HepG2 (cell line): ENCODE data around the gene MYO3B. TPM values are rescaled to one million over a fixed set of nuclear protein-coding genes. Genes with fewer than 3 reads are reported as not detected.

Experiments
- ARNTL ChIP-seq: sonication (generic); formaldehyde crosslinking; IDR thresholded peaks from 2 replicates; pipeline ENCODE4 v1.4.0; 2020; ENCODE audit warnings: mild to moderate bottlenecking, missing genetic modification reagents
- CBX2 ChIP-seq, 2 experiments: fragments of 200-600 bp in 1 of 2; sonication (generic); formaldehyde crosslinking in 1 of 2; IDR thresholded peaks; 2 replicates each; pipeline versions ENCODE4 v1.7.0 to v1.8.1; 2018 to 2022; ENCODE audit warnings: low read depth in 2 of 2, low read length in 1 of 2, mild to moderate bottlenecking in 1 of 2, missing genetic modification reagents in 1 of 2
- DNMT3B ChIP-seq: conservative IDR thresholded peaks from 2 replicates; pipeline ENCODE4 v1.6.1; 2016; ENCODE audit warnings: missing biosample characterization, control low read depth
- EED ChIP-seq: sonication (generic); formaldehyde crosslinking; IDR thresholded peaks from 2 replicates; pipeline ENCODE4 v1.5.0; 2020; ENCODE audit warnings: mild to moderate bottlenecking, missing genetic modification reagents
- HMG20B ChIP-seq: conservative IDR thresholded peaks from 2 replicates; pipeline ENCODE4 v1.6.1; 2016; ENCODE audit warnings: missing genetic modification reagents, missing compliant biosample characterization
- MIXL1 ChIP-seq: IDR thresholded peaks from 2 replicates; pipeline ENCODE4 v1.6.1; 2016
- MTA1 ChIP-seq: sonication (generic); formaldehyde crosslinking; IDR thresholded peaks from 2 replicates; pipeline ENCODE4 v1.4.0; 2020; ENCODE audit warnings: missing genetic modification reagents, mild to moderate bottlenecking, borderline replicate concordance
- NFYC ChIP-seq: IDR thresholded peaks from 2 replicates; pipeline ENCODE4 v1.6.1; 2016; ENCODE audit warnings: missing genetic modification reagents, missing compliant biosample characterization
- SMC3 ChIP-seq: IDR thresholded peaks from 2 replicates; pipeline ENCODE4 v1.6.1; 2011; ENCODE audit warnings: low read length, improper control_type of control experiment
- SOX13 ChIP-seq, 3 experiments: fragments of 450-650 bp in 1 of 3; sonication (generic) in 1 of 3; formaldehyde crosslinking in 1 of 3; IDR thresholded peaks in 2 of 3; conservative IDR thresholded peaks in 1 of 3; 2 replicates each; pipeline versions ENCODE4 v1.5.0 to v1.6.1; 2016 to 2020; ENCODE audit warnings: antibody characterized with exemption in 1 of 3, mild to moderate bottlenecking in 1 of 3, missing compliant biosample characterization in 1 of 3, missing genetic modification reagents in 1 of 3, moderate library complexity in 1 of 3
- ZKSCAN8 ChIP-seq: IDR thresholded peaks from 2 replicates; pipeline ENCODE4 v1.6.1; 2016; ENCODE audit warnings: borderline replicate concordance, missing genetic modification reagents, missing compliant biosample characterization
- ZNF329 ChIP-seq: sonication (generic); formaldehyde crosslinking; IDR thresholded peaks from 2 replicates; pipeline ENCODE4 v1.9.0; 2021; ENCODE audit warnings: low read depth, mild to moderate bottlenecking, missing genetic modification reagents
- ZNF557 ChIP-seq: sonication (generic); formaldehyde crosslinking; IDR thresholded peaks from 2 replicates; pipeline ENCODE4 v1.4.0; 2020; ENCODE audit warnings: missing genetic modification reagents
- ZNF598 ChIP-seq: sonication (generic); formaldehyde crosslinking; IDR thresholded peaks from 2 replicates; pipeline ENCODE4 v1.5.1; 2020; ENCODE audit warnings: mild to moderate bottlenecking, missing genetic modification reagents, borderline replicate concordance
- ZSCAN20 ChIP-seq: sonication (generic); formaldehyde crosslinking; IDR thresholded peaks from 2 replicates; pipeline ENCODE4 v1.4.0; 2020; ENCODE audit warnings: missing genetic modification reagents, mild to moderate bottlenecking, borderline replicate concordance
- polyA plus RNA-seq, 8 experiments: library from polyadenylated mRNA; depleted of rRNA in 3 of 8; stranded (reverse) in 7 of 8; unstranded in 1 of 8; fragments of >200 nt; fragmentation: Illumina TruSeq in 4 of 8; extraction: Trizol in 4 of 8; gene quantifications; 2 replicates each; pipeline versions ENCODE4 v1.2.1 to v1.2.3, GENCODE V29; 2011 to 2016; ENCODE audit warnings: low read depth in 4 of 8, missing spikeins in 1 of 8, mixed read lengths in 1 of 8; ENCODE audit not compliant: insufficient read depth in 1 of 8
- total RNA-seq, 5 experiments: library from RNA; depleted of rRNA; stranded (reverse); fragments of >200 nt; fragmentation: Illumina TruSeq; extraction: Trizol; gene quantifications; 2 replicates each; pipeline ENCODE4 v1.2.3, GENCODE V29; 2016; ENCODE audit warnings: low read depth in 1 of 5
- TF ChIP-seq, protein P1 (sequence below): sonication (generic); formaldehyde crosslinking; IDR thresholded peaks from 2 replicates; pipeline ENCODE4 v1.5.1; 2020; ENCODE audit warnings: mild to moderate bottlenecking, missing genetic modification reagents, moderate library complexity
- TF ChIP-seq, protein P2 (sequence below): sonication (generic); formaldehyde crosslinking; IDR thresholded peaks from 2 replicates; pipeline ENCODE4 v1.4.0; 2020; ENCODE audit warnings: mild to moderate bottlenecking, missing genetic modification reagents
- TF ChIP-seq, protein P3 (sequence below), 2 experiments: sonication (generic) in 1 of 2; formaldehyde crosslinking in 1 of 2; IDR thresholded peaks; 2 replicates each; pipeline versions ENCODE4 v1.6.1 to v1.9.0; 2014 to 2022; ENCODE audit warnings: antibody characterized with exemption in 1 of 2, borderline replicate concordance in 1 of 2, inconsistent platforms in 1 of 2, low read depth in 1 of 2, missing genetic modification reagents in 1 of 2

The MYO3B gene
- total and polyA plus RNA-seq, 2 of the 13 experiments (the other 11 are each of a cell fraction or from before 2014, with no cell fraction given), result 0.01 TPM; not detected in 1

DNA sequence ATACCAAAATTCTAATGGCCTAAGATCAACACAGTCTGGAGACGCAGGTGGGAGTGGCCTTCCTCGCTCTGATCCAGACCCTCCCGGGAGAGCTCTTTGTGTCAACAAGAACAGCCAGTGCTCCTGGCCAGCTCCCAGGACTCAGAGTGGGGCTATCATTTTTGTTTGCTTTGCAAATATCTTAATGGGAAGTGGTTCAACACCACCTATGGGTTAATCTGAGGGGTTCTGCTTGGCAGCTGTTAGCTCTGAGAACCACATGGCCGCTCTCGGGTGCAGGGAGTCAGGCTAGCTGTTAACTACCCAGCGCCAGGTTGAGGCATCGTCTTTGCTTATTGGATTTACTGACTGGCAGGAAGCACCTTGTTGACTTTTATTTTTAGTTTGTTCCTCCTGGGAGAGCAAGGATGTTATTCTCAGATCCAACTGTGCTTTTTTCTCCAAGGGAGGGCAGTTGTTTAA is 352.4 kb downstream of the MYO3B start (continued):
- TF ChIP-seq MTA1 (CRISPR knock-in tag) (0 out of 2 replicates have a peak, but pooled peaks have one; percentile 50), SOX13 (IDR thresholded peaks at IDR 0.05) (no peak), SOX13 (CRISPR knock-in tag; conservative IDR thresholded peaks at IDR 0.05 in 1 of 2, IDR thresholded peaks at IDR 0.05 in 1 of 2) (peak in 1 of 2 experiments; percentile 77; a peak in 2 of 4 replicates), ZKSCAN8 (peak; percentile 54; the same call in 1 of the 2 replicates), HMG20B (0 out of 2 replicates have a peak, but pooled peaks have one; percentile 27), DNMT3B (0 out of 2 replicates have a peak, but pooled peaks have one; percentile 70), MIXL1 (CRISPR knock-in tag) (peak; percentile 69), CBX2 (IDR thresholded peaks at IDR 0.05; ENCODE audit: low read depth, low read length) (no peak), CBX2 (CRISPR knock-in tag; IDR thresholded peaks at IDR 0.05; ENCODE audit: low read depth) (peak; percentile 53; the same call in 1 of the 2 replicates), ARNTL (peak; percentile 26; the same call in 1 of the 2 replicates), ZNF598 (CRISPR knock-in tag) (no peak), ZSCAN20 (CRISPR knock-in tag) (0 out of 2 replicates have a peak, but pooled peaks have one; percentile 57), NFYC (CRISPR knock-in tag) (no peak), EED (no peak), ZNF557 (CRISPR knock-in tag) (peak; percentile 86; the same call in 1 of the 2 replicates), SMC3 (peak; percentile 24; the same call in 1 of the 2 replicates), ZNF329 (CRISPR knock-in tag) (no peak)
- TF ChIP-seq, protein P1, sequence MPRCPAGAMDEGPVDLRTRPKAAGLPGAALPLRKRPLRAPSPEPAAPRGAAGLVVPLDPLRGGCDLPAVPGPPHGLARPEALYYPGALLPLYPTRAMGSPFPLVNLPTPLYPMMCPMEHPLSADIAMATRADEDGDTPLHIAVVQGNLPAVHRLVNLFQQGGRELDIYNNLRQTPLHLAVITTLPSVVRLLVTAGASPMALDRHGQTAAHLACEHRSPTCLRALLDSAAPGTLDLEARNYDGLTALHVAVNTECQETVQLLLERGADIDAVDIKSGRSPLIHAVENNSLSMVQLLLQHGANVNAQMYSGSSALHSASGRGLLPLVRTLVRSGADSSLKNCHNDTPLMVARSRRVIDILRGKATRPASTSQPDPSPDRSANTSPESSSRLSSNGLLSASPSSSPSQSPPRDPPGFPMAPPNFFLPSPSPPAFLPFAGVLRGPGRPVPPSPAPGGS (CRISPR knock-in tag), result no peak
- TF ChIP-seq, protein P2, sequence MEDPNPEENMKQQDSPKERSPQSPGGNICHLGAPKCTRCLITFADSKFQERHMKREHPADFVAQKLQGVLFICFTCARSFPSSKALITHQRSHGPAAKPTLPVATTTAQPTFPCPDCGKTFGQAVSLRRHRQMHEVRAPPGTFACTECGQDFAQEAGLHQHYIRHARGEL, result no peak
- TF ChIP-seq, protein P3, sequence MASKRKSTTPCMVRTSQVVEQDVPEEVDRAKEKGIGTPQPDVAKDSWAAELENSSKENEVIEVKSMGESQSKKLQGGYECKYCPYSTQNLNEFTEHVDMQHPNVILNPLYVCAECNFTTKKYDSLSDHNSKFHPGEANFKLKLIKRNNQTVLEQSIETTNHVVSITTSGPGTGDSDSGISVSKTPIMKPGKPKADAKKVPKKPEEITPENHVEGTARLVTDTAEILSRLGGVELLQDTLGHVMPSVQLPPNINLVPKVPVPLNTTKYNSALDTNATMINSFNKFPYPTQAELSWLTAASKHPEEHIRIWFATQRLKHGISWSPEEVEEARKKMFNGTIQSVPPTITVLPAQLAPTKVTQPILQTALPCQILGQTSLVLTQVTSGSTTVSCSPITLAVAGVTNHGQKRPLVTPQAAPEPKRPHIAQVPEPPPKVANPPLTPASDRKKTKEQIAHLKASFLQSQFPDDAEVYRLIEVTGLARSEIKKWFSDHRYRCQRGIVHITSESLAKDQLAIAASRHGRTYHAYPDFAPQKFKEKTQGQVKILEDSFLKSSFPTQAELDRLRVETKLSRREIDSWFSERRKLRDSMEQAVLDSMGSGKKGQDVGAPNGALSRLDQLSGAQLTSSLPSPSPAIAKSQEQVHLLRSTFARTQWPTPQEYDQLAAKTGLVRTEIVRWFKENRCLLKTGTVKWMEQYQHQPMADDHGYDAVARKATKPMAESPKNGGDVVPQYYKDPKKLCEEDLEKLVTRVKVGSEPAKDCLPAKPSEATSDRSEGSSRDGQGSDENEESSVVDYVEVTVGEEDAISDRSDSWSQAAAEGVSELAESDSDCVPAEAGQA (IDR thresholded peaks at IDR 0.05; ENCODE audit: low read depth), result no peak
- TF ChIP-seq, protein P3 (CRISPR knock-in tag; IDR thresholded peaks at IDR 0.05; ENCODE audit: borderline replicate concordance), result no peak; the same call in 1 of the 2 replicates
